Measurements from ENCODE around the gene BACE1-AS. TPM values are rescaled to one million over a fixed set of nuclear protein-coding genes. Genes with fewer than 3 reads are reported as not detected.

The BACE1-AS gene
- total RNA-seq, 2 donors from 2014 or later, result 7.5 to 9.0 TPM

DNA sequence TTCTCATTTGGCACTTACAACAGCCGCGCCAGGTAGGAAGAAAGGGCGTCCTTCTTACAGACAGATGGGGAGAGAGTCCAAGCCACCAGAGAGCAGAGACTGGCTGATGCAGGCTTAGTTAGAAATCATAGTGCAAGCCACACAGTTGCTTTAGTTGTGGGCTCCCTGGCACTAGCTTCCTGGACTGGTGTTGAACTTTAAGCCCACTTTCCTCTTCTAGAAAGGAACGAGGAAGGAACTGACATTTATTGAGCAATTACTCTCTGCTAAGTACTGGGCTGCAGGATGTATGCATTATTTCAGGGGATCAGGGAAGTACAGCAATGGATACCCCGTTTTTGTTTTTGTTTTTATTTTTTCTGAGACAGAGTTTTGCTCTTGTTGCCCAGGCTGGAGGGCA, 21.9 kb downstream of the BACE1-AS start:
- H3K27ac ChIP-seq, result no peak overlapping the region
- H3K4me3 ChIP-seq, result no peak overlapping the region
- H3K4me1 ChIP-seq, result peaks cover 0 to 26% of the 10 kb centered on the region in 2 donors
- DNase-seq (ENCODE audit: low spot score), result no peak
- H3K36me3 ChIP-seq, result no peaks in the 10 kb centered on the region
- H3K9me3 ChIP-seq, result no peaks in the 10 kb centered on the region
- no peaks in the 10 kb centered on the region for H3K27me3 ChIP-seq
- TF ChIP-seq, protein P1, sequence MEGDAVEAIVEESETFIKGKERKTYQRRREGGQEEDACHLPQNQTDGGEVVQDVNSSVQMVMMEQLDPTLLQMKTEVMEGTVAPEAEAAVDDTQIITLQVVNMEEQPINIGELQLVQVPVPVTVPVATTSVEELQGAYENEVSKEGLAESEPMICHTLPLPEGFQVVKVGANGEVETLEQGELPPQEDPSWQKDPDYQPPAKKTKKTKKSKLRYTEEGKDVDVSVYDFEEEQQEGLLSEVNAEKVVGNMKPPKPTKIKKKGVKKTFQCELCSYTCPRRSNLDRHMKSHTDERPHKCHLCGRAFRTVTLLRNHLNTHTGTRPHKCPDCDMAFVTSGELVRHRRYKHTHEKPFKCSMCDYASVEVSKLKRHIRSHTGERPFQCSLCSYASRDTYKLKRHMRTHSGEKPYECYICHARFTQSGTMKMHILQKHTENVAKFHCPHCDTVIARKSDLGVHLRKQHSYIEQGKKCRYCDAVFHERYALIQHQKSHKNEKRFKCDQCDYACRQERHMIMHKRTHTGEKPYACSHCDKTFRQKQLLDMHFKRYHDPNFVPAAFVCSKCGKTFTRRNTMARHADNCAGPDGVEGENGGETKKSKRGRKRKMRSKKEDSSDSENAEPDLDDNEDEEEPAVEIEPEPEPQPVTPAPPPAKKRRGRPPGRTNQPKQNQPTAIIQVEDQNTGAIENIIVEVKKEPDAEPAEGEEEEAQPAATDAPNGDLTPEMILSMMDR (IDR thresholded peaks at IDR 0.05), result no peak

DNA sequence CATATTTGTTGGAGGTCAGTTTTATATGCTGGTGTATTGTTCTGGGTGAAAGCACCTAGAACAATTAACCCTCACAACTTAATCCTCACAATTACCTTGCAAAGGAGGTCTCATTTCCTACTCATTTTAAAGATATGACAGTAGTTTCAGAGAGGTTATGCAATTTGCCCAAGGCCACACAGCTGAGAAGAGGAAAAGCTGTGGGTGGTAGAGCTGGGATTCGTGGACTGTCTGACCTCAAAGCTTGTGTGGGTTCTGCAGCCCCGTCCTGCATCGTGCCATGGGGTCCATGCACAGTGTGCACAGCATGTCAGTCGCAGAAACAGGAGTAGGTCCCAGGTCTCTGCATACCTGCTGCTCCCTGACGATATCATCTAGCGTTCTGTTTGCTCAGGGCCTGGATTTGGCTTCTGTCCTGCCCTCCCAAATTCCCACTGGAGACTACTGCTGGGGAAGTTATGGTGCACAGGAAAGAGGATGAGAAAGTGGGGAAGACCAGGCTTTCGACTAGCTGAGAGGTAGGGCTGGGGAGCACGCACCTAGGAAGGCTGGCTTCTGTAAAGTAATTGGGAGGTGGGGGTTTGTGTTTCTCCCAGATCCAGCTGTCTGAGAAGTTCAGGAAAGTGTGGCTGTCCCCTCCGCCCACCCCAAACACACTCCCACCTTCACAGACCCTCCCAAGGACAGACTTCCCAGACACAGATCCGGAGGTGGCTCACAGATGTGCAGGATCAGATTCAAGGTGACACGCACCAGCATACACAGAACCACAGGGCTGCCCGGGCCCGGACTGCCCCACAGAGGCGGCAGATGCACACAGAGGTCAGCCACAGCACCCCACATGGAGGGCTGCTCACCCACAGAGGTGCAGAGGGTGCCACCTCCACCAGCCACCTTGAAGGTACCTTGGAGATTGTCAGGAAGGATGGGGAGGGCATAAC, 23.0 kb downstream of the BACE1-AS start:
- no peak for DNase-seq (ENCODE audit: low spot score)
- Histone ChIP-seq H3K4me3 (peak overlapping the region; percentile 81 to 84), H3K27me3 (no peaks in the 10 kb centered on the region), H3K4me1 (peaks cover 0 to 26% of the 10 kb centered on the region in 2 donors), H3K27ac (no peak overlapping the region), H3K36me3 (no peaks in the 10 kb centered on the region), H3K9me3 (no peaks in the 10 kb centered on the region)
- TF ChIP-seq, protein P1 (IDR thresholded peaks at IDR 0.05), result no peak

DNA sequence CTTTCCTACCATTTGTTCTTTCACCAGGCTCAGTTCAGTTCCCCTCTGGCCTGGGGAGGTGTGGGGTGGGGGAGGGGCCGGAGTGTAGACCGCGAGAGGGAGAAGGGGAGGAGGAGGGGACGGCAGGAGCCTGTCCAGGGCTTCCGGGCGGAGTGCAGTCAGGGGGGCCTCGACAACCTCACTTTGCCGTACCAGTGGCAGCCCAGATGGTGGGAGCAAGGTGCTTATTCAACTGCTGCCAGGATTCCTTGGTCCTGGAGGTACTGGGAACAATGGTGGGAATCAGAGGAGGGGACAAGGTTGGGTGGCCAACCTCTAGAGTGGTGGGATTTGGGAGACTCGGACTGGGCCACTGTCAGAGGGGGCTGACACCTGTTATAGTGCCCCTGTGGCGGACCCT, 23.7 kb downstream of the BACE1-AS start:
- Histone ChIP-seq H3K27me3 (no peaks in the 10 kb centered on the region), H3K27ac (no peak overlapping the region), H3K4me1 (peaks cover 0 to 26% of the 10 kb centered on the region in 2 donors), H3K4me3 (peak overlapping the region; percentile 81 to 84), H3K36me3 (no peaks in the 10 kb centered on the region), H3K9me3 (no peaks in the 10 kb centered on the region)
- DNase-seq (ENCODE audit: low spot score), result no peak
- TF ChIP-seq, protein P1 (IDR thresholded peaks at IDR 0.05), result no peak

DNA sequence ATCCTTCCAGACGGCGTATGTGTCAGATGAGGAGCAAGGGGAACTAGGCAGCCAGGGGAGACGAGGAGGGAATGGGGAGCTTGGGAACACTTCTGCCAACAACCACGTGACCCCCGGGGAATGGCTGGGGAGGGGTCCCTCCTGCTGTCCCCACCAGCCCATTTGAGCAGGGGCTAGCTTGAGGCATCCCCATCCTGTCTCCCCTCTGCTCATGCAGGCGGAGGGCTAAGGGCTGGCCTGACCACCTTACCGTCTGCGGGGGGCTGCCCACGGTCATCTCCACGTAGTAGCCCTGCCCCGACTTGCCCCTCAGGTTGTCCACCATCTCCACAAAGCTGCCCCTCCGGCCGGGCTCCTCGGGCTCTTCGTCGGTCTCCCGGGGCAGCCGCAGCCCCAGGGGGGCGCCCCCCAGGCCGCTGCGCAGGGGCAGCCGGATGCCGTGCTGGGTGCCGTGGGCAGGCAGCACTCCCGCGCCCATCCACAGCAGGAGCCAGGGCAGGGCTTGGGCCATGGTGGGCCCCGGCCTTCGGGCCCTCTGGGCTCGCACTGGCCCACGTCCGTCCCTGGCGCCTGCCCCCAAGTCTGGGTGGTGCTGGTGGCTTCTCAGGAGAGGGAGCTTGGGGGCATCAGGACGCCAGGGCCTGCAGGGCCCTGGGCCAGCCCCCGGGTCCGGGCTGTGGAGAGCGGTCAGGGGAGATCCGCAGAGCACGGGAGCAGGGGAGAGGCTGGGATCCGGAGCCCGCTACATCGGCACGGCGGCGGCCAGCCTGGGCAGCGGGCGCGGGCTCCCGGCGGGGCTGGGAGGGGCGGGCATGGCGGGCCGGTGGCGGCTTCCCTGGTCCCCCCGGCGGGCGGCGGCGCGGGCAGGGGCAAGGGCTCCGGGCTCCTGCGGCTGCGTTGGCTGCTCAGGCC, 24.4 kb downstream of the BACE1-AS start:
- peaks cover 0 to 26% of the 10 kb centered on the region in 2 donors for H3K4me1 ChIP-seq
- H3K4me3 ChIP-seq, result peak overlapping the region; percentile 81 to 84
- H3K27ac ChIP-seq, result peak overlapping the region; percentile 45 to 65
- H3K9me3 ChIP-seq, result no peaks in the 10 kb centered on the region
- no peak for DNase-seq (ENCODE audit: low spot score)
- TF ChIP-seq, protein P1 (IDR thresholded peaks at IDR 0.05), result no peak
- no peaks in the 10 kb centered on the region for H3K27me3 ChIP-seq
- no peaks in the 10 kb centered on the region for H3K36me3 ChIP-seq

DNA sequence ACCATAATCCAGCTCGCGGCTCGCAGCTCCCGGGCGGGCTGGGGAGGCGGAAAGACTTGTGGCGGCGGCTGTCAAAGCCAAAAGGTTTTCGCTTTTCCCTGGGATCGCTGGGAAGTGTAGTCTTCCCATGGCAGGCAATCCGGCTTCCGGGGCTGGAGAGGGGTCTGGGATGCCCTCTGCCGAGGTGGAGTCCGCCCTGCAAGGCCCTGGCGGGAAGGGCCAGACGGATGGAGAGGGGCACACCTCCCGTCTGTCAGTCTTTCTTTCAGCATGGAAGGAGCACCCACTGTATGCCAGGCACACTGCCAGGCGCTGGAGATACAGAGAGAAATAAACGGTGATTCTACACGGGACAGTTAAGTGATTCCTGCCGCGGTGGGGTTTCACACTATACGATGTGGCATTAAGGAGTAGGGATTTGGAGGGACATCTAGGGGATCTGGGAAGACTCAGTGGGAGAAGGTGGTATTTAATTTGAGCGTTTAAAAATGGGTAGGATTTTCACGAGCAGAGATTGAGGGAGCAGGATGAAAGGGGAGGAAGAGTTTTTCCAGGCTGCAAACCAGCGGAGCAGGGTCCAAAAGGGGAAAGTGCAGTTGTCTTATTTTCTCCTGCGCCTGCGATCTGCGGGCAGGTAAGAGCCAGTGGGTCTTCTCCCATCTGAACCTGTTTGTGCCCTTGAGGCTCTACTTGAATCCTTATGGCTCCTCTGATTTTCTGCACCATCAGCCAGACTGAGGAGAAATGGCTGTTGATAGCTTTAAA, 25.2 kb downstream of the BACE1-AS start, which contains the start of gene BACE1:
Gene BACE1, minus strand, starts transcription at position 60 of the 765 bp plus-strand sequence. CDS start 461 bp downstream, outside the sequence.
- DNase-seq (ENCODE audit: low spot score), result peak; percentile 84
- no peaks in the 10 kb centered on the region for H3K9me3 ChIP-seq
- no peaks in the 10 kb centered on the region for H3K27me3 ChIP-seq
- H3K4me1 ChIP-seq, result peaks cover 0 to 26% of the 10 kb centered on the region in 2 donors
- no peaks in the 10 kb centered on the region for H3K36me3 ChIP-seq
- peak within 1 kb of the TSS; percentile 81 to 84 for H3K4me3 ChIP-seq
- H3K27ac ChIP-seq, result peak within 1 kb of the TSS; percentile 45 to 65
- TF ChIP-seq, protein P1 (IDR thresholded peaks at IDR 0.05), result peak in 1 of 2 donors; percentile 64

All from right atrium auricular region (tissue), 2 donors.